Right lobe of liver (tissue), 4 donors: ENCODE data around the gene LAMTOR2.

Experiments used
- CTCF ChIP-seq, 4 donors: fragments of 200-600 bp in 3 of 4; fragments of 450-650 bp in 1 of 4; IDR thresholded peaks; one replicate each; pipeline versions ENCODE4 v1.5.1 to v1.8.0; 2016 to 2022; ENCODE audit warnings: antibody characterized with exemption in 4 of 4, mild to moderate bottlenecking in 2 of 4
- POLR2A ChIP-seq: fragments of 450-650 bp; IDR thresholded peaks from one replicate; pipeline ENCODE4 v1.6.1; 2017; ENCODE audit warnings: antibody characterized with exemption, mild to moderate bottlenecking
- donor health status: DM: no; HTN: no; CAD: no.
- donor health status: DM: no; HTN: no; CAD: no.
- donor health status: DM: no; HTN: yes; CAD: no.

GRCh38 chr1:156006666-156007376, 47.8 kb upstream of the LAMTOR2 start:
- TF ChIP-seq CTCF (IDR thresholded peaks at IDR 0.05) (no peak), POLR2A (no peak)
